Cortex of kidney (tissue), 1 donor: Measurements from ENCODE around the gene C19orf44.
"Not testable (repeated sequence)": the region's sequence is repeated elsewhere in the genome, so short reads cannot be mapped to it uniquely, and the experiment has no call there.

Experiments used
- DNase-seq: peaks from one replicate; lab custom pipeline; 2025; lab: John Stamatoyannopoulos, UW

The C19orf44 gene

GRCh38 chr19:16537111-16537510 is 40.9 kb downstream of the C19orf44 start:
- DNase-seq = no peak

DNA sequence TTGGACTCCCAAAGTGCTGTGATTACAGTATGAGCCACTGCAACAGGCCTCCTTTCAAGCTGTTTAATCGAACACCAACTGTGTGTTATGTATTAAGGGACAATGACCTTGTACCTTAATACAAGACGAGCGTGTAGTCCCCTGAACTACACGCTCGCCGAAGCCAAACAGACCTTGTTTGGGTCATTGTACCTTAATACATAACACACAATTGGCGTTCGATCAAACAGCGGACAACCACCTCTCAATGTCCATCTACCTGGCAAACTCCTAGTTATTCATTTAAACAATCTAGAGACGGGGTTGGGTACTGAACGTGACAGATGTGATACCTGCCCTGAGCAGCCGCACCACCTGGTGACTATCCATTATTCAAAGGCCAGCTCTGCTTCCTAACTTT is 44.8 kb downstream of the C19orf44 start:
- no peak for DNase-seq

- DNase-seq = no peak
Measured at GRCh38 chr19:16541526-16542044, 45.4 kb downstream of the C19orf44 start.

DNA sequence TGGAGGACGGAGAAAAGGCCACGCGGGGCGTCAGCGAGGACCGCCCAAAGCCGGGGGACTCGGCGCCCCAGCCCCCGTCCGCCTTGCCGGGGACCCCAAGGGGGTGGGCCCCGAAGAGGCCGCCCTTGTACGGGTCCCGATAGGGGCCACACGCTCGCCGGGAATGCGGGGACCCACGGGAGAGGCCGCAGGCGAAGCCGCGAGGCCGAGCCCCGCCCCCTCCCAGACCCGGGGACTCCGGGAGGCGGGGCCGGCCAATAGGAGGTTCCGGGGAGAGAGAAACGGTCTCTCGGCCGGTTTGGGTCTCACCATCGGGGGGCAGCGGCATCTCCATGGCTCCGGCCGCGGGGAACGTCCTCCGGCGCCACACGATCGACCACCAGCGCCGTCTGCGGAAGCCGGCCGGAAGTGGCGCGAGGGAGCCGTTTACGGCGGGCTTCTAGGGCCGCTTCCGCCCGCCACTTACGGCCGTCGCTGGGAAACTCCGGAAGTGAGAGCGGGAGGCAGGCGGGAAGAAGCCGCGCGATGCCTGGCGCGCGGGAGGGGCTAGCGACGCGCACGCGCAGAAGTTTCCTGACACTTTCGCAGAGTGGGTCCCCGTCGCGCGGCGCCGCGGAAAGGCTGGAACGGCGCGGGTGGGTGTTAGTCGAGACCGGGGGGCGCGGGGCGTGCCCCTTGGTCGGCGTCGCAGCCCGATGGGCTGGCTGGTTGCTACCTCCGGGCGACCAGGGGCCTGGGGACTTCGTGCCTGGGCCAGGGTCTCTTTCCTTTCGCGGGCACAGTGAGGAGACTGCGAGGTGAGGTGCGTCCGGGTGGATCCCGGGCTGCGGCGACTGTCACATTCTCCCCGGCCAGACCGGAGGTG is 46.1 kb downstream of the C19orf44 start, which contains the start of gene CHERP:
TSS of gene CHERP (minus strand) at position 393 of the 865 bp plus-strand sequence. CDS start at position 334, 59 bp downstream.
- DNase-seq = no peak

DNA sequence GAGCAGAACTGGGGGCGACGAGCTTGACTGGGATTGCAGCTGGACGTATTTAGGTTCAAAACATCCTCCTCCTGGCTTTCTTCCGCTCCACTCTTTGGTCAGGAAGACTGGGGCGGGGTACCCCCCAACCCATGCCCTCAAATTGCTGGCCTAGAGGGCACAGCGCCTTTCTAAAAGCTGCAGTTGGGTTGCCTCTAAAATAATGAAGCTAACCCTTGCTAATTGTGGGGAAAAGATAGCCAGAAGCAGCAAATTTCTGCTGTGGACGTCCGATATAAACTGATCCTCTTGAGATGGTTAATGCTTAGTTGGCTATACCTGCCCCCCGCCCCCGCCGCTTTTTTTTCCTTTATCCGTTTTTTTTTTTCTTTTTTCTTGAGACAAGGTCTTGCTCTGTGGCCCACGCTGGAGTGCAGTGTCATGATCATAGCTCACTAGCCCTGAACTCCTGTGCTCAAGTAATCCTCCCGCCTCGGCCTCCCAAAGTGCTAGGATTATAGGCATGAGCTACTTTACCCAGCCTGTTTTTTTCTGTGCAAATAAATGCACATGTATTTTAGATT is 46.8 kb downstream of the C19orf44 start:
- no peak for DNase-seq

GRCh38 chr19:16543734-16544133 is 47.5 kb downstream of the C19orf44 start:
- not testable (repeated sequence) for DNase-seq

GRCh38 chr19:16544473-16545231 is 48.5 kb downstream of the C19orf44 start:
- no peak for DNase-seq

GRCh38 chr19:16548956-16549355 is 52.8 kb downstream of the C19orf44 start:
- no peak for DNase-seq

DNA sequence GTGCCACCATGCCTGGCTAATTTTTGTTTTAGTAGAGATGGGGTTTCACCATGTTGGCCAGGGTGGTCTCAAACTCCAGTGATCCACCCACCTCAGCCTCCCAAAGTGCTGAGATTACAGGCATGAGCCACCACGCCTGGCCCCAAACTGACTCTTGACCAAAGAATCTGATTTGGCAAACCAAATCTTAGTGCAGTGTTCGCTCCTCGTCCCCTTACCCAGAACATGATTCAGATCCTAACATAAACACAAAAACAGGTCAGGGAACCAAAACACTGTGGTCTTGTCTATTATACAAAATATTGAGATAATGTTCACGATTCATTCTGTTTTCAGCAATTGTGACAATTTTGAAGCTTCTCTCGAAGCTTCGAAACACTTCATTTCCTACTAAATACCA is 55.7 kb downstream of the C19orf44 start:
- not testable (repeated sequence) for DNase-seq

GRCh38 chr19:16554776-16555175 is 58.6 kb downstream of the C19orf44 start:
- no peak for DNase-seq

DNA sequence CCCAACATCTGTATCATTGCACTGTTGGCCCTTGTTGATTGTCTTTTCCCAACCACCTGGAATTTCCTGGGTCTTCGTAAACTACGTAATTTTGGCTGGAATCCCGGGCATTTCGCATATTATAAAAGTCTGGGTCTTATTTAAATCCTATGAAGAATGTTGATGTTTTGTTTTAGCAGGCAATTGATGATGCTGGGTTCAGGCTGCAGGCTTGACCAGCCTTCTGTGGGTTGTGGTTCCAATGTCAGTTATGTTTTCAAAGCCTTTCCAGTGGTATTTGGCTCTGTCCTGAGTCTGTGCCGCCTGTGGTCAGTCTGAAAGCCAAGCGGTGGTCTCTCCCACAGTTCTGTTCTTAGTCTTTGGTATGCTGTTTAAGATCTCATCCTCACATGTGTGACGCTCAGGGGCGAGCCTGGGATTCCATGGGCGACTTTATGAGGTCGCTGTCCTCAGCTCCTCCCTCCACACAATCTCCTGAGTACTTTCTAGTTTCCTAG is 63.6 kb downstream of the C19orf44 start:
- DNase-seq = no peak

DNA sequence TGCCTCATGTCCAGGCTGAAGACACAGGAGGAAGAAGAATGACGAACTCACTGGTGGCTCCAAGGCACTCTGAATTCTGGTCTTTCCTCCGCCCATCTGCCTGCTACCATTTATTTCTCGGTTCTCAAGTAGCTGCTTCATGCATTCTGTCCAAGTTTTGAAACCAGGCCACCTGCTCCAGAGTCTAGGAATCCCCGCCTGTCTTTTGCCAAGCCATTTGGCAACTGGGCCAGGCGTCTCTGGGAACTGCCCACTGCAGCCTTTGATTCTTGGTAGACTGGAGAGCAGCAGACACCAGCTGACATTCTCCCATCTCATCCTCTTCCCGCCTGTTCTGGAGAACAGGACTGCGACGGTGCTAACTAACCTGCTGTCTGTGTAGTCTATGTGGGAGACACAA is 65.2 kb downstream of the C19orf44 start:
- DNase-seq = no peak

DNA sequence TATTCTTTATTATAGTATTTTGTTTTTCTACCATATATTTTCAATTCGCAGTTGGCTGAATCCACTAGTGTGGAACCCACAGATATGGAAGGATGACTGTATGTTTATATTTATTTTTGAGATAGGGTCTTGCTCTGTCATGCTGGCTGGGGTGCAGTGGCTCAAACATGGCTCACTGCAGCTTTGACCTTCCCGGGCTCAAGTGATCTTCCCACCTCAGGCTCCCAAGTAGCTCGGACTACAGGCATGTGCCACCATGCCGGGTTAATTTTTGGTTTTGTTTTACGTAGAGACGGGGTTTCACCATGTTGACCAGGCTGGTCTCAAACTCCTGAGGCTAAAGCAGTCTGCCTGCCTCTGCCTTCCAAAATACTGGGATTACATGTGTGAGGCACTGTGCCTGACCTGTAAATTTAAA is 66.4 kb downstream of the C19orf44 start:
- DNase-seq = no peak

DNA sequence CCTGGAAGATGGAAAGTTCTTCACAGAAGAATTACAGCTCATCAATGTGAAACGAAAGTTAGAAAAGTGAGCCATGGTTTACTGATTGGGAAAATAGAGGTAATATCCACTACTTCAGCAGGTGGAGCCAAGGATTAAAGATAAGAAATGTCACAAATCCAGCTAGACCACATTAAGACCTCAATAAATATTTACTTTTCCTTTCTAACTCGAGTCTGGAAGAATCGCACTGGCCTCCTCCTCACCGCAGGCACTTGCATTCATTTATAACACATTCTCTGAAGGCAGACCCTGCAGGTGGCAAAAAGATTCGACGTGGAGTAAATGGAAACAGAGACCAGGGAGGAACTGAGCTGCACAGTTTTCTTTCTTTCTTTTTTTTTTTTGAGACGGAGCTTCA is 68.6 kb downstream of the C19orf44 start:
- no peak for DNase-seq

- DNase-seq = no peak
Measured at GRCh38 chr19:16566161-16566560, 70.0 kb downstream of the C19orf44 start.

DNA sequence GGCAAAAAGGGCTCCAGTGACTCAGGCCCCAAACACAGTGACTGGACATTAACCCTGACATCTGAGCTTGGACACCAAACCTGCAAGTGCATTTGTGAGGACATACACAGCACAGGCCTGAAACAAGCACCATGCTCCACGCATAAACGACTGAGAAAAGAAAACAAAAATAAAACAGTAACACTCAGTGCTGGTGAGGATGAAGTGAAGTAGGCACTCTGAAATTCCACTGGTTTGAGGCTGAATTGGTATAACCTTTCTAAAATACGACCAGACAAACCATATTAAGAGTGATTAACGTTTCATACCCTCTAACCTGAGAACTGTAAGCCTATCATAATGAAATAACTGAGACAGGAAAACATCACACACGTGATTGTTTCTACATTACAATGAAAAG is 70.5 kb downstream of the C19orf44 start:
- DNase-seq = no peak

DNA sequence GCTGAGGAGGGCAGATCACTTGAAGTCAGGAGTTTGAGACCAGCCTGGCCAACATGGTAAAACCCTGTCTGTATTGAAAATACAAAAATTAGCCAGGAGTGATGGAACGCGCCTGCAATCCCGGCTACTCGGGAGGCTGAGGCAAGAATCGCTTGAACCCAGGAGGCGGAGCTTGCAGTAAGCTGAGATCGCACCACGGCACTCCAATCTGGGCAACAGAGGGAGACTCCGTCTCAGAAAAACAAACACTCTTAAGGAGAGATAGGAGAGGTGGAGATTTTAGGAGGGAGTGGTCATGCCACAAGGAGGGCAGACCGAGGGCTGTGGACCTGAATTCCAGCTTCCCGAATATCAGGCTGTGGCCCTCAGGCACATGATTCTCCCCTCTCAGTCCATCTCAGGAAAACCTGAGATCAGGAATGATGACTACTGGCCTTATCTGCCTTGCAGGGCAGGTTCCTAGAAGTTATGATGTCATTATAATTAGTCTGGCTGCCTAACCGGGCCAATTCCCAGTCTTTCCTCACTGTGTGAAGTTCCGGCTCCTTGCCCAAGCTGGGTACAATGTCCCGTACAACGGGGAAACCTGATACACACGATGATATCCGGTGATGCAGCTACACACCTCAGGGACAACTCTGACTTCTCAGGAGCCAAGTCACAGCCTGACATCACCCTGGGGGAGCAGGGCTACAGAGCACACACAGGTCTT is 73.6 kb downstream of the C19orf44 start:
- no peak for DNase-seq
